GM10266 (cell line): ENCODE measurements around the gene NT5M.
A peak's percentile ranks its signal among the peaks of the same experiment; 100 is the strongest.
"Not testable (repeated sequence)": the region's sequence is repeated elsewhere in the genome, so short reads cannot be mapped to it uniquely, and the experiment has no call there.

Experiments
- DNase-seq: peaks from one replicate; pipeline ENCODE4 v3.0.0; 2012; ENCODE audit errors: extremely low spot score
- CTCF ChIP-seq: IDR thresholded peaks from 2 replicates; pipeline ENCODE4 v1.5.1; 2012; ENCODE audit warnings: mild to moderate bottlenecking, low read depth; ENCODE audit not compliant: control insufficient read depth, insufficient read depth; ENCODE audit errors: missing control alignments

Gene NT5M

GRCh38 chr17:17289086-17289485 lies 14.1 kb upstream of the NT5M start:
- no peak for DNase-seq
- TF ChIP-seq CTCF: no peak

GRCh38 chr17:17289701-17290100 lies 13.5 kb upstream of the NT5M start:
- DNase-seq: no peak
- no peak for TF ChIP-seq CTCF

GRCh38 chr17:17295141-17295540 lies 8.0 kb upstream of the NT5M start:
- TF ChIP-seq CTCF: no peak

GRCh38 chr17:17297217-17297616 lies 6.0 kb upstream of the NT5M start:
- no peak for TF ChIP-seq CTCF
- DNase-seq: no peak

More at GRCh38 chr17:17295141-17295540, 8.0 kb upstream of the NT5M start:
- DNase-seq: no peak

- TF ChIP-seq CTCF: no peak
- DNase-seq: no peak
These were observed 5.1 kb upstream of the NT5M start for GRCh38 chr17:17298108-17298507.

GRCh38 chr17:17300624-17301568 lies 2.3 kb upstream of the NT5M start:
- TF ChIP-seq CTCF: no peak
- peak; percentile 63 for DNase-seq

GRCh38 chr17:17301659-17302058 lies 1.5 kb upstream of the NT5M start:
- DNase-seq: not testable (repeated sequence)
